ENCODE measurements around the gene CRYGS.

CRYGS gene

DNA sequence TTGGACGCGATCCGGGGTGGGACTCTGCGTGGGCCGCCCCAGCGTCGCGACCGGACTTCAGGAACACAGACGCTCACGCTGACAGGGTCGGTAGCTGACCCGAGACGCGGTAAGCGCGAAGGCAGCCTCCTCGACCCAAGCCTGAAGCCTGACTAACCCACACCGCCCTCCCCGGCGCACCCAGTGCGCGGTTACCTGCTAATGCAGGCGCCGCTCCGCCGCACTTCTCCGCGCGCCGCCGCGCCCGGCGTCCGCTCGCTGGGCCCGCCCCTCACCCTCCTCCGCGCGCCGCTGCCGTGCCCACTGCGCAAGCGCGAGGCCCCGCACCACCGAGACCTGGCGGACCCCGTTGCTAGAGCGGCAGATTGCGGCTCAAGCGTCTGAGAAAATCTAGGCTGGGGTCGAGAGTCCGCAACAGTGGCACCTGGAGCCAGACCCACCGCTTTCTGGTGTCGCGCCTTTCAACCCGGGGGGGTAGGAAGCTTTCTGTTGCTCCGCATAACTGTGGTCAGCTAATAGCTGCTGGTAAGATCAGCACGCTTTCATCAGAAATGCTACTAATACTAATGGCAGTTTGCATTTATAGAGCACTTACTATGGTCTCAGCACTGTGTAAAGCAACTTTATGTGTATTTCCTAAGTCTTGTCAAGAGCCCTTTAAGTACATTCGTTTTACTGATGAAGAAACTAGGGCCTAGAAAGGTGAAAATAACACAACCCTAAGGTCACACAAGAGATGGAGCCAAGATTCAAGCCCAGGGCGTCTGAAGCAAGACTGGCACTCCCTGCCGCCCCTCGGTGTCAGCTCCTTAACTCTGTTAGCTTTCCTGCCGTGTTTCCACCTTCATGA is 23.1 kb upstream of the CRYGS start, which contains the start of gene TBCCD1:
TSS of gene TBCCD1 (minus strand) at position 268 of the 850 bp plus-strand sequence. CDS start 3,010 bp downstream, outside the sequence.
- Histone ChIP-seq H3K4me3 (peak within 1 kb of the TSS; percentile 88), H3K9ac (ENCODE audit: insufficient read length) (peak within 1 kb of the TSS; percentile 92), H3K36me3 (ENCODE audit: insufficient read depth, low read length) (peaks cover 10% of the 10 kb centered on the region), H3K9me3 (ENCODE audit: low read depth, low read length) (no peaks in the 10 kb centered on the region), H3K27ac (peak within 1 kb of the TSS; percentile 58; the same call in 1 of the 2 replicates)
- no peak for TF ChIP-seq EZH2 (IDR thresholded peaks at IDR 0.05)
- TF ChIP-seq FOXP2 (optimal IDR thresholded peaks at IDR 0.05; ENCODE audit: control extremely low read depth, extremely low read length, insufficient read depth): no peak
- peak; percentile 95 for TF ChIP-seq POLR2AphosphoS5 (IDR thresholded peaks at IDR 0.05; ENCODE audit: borderline replicate concordance, low read depth, low read length)
- DNase-seq (ENCODE audit: low read depth, low spot score): peak; percentile 66

DNA sequence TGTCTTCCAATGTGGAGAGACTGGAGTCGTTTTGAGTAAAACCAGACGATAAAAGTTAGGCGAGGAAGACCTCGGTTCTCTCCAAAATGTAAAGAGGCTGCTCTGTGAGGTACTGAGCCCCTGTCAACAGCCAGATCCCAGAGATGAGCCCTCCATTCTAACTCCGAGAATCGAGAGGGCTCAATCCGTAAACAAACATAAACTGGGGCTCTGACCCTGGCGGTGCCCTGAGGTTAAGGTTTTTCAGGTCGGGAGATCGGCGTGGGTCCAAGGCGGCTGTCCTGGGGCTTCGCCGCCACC is 22.5 kb upstream of the CRYGS start:
- DNase-seq (ENCODE audit: low read depth, low spot score): no peak
- Histone ChIP-seq H3K4me3 (peak overlapping the region; percentile 88), H3K9ac (ENCODE audit: insufficient read length) (peak overlapping the region; percentile 92), H3K27ac (peak overlapping the region; percentile 32; the same call in 1 of the 2 replicates), H3K36me3 (ENCODE audit: insufficient read depth, low read length) (peaks cover 11% of the 10 kb centered on the region), H3K9me3 (ENCODE audit: low read depth, low read length) (no peaks in the 10 kb centered on the region)
- TF ChIP-seq POLR2AphosphoS5 (IDR thresholded peaks at IDR 0.05; ENCODE audit: borderline replicate concordance, low read depth, low read length): no peak
- no peak for TF ChIP-seq FOXP2 (optimal IDR thresholded peaks at IDR 0.05; ENCODE audit: control extremely low read depth, extremely low read length, insufficient read depth)
- no peak for TF ChIP-seq EZH2 (IDR thresholded peaks at IDR 0.05)

DNA sequence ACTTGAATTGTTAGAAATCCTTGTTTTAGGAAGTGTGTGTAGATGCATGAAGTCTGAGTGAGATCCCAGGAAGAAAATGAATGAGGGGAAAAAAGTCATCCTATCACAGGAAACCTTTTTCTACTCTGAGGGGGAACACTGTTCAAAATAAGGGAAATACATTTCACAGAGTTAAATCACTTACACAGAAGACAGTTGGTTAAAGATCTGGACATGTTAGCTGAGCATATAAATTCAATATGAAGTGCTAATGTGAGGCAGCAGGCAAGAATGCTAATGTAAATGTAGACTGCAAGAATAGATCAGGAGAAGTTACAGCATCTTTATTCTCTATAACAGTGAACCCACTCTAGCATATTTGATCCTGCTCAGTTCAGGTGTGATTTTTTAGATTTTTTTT is 20.4 kb upstream of the CRYGS start:
- TF ChIP-seq FOXP2 (optimal IDR thresholded peaks at IDR 0.05; ENCODE audit: control extremely low read depth, extremely low read length, insufficient read depth) (no peak), EZH2 (IDR thresholded peaks at IDR 0.05) (no peak), POLR2AphosphoS5 (IDR thresholded peaks at IDR 0.05; ENCODE audit: borderline replicate concordance, low read depth, low read length) (no peak)
- no peaks in the 10 kb centered on the region for H3K9me3 ChIP-seq (ENCODE audit: low read depth, low read length)

DNA sequence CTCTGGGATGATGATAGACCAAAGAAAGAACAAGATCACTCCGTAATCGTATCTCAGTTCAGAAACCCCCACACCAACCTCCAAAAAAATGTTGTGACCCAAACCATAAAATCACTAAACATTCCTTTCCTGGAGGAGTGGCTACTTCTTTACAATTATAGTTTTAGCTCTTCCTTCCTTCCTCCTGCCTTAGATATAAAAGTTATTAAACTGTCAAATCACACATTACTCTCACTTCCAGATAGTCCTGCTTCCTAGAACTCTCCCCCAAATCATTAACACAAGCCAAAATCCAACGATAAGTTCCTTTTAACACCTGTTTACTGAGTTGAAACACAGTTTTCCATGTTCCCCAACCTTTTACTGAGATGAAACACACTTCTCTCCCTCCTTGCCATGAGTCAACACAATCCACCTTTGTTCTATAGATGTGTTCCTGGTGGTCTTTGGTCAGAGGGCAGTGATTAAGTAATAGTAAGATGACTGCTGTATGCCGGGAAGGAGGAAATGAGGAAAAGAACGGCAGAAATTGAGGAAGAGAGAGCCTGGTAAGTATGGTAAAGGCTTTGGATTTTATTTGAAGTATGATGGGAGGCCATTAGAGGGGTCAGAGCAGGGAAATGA is 8.3 kb upstream of the CRYGS start:
- H3K4me3 ChIP-seq: no peak overlapping the region
- H3K9me3 ChIP-seq (ENCODE audit: low read depth, low read length): no peaks in the 10 kb centered on the region
- H3K9ac ChIP-seq (ENCODE audit: insufficient read length): no peak overlapping the region
- peaks cover 67% of the 10 kb centered on the region for H3K36me3 ChIP-seq (ENCODE audit: insufficient read depth, low read length)
- H3K27ac ChIP-seq: peak overlapping the region; percentile 52; the same call in 1 of the 2 replicates
- TF ChIP-seq POLR2AphosphoS5 (IDR thresholded peaks at IDR 0.05; ENCODE audit: borderline replicate concordance, low read depth, low read length) (no peak), FOXP2 (optimal IDR thresholded peaks at IDR 0.05; ENCODE audit: control extremely low read depth, extremely low read length, insufficient read depth) (no peak), EZH2 (IDR thresholded peaks at IDR 0.05) (no peak)
- DNase-seq (ENCODE audit: low read depth, low spot score): no peak

More for the DNA sequence above, 20.4 kb upstream of the CRYGS start:
- Histone ChIP-seq H3K27ac (no peak overlapping the region), H3K9ac (ENCODE audit: insufficient read length) (no peak overlapping the region), H3K4me3 (no peak overlapping the region), H3K36me3 (ENCODE audit: insufficient read depth, low read length) (peaks cover 21% of the 10 kb centered on the region)
- DNase-seq (ENCODE audit: low read depth, low spot score): no peak

DNA sequence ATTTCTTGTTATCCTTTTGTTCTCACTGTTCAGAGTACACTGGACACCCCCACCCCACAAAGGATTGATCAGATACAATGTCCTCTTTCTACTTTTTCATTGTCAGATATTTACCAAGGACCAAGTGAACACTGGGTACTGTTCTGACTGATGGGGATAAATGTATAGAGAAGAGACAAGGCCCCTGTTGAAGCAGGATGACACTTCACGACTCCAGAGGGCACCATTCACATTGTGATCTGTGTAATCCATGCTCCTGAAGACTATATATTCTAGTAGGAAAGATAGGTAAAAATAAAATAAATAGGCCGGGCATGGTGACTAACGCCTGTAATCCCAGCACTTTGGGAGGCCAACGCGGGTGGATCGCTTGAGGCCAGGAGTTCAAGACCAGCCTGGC is 7.2 kb upstream of the CRYGS start:
- TF ChIP-seq EZH2 (IDR thresholded peaks at IDR 0.05) (no peak), POLR2AphosphoS5 (IDR thresholded peaks at IDR 0.05; ENCODE audit: borderline replicate concordance, low read depth, low read length) (no peak), FOXP2 (optimal IDR thresholded peaks at IDR 0.05; ENCODE audit: control extremely low read depth, extremely low read length, insufficient read depth) (no peak)
- no peak overlapping the region for H3K9ac ChIP-seq (ENCODE audit: insufficient read length)
- peaks cover 57% of the 10 kb centered on the region for H3K36me3 ChIP-seq (ENCODE audit: insufficient read depth, low read length)
- no peak for DNase-seq (ENCODE audit: low read depth, low spot score)
- no peak overlapping the region for H3K27ac ChIP-seq
- no peak overlapping the region for H3K4me3 ChIP-seq
- no peaks in the 10 kb centered on the region for H3K9me3 ChIP-seq (ENCODE audit: low read depth, low read length)

DNA sequence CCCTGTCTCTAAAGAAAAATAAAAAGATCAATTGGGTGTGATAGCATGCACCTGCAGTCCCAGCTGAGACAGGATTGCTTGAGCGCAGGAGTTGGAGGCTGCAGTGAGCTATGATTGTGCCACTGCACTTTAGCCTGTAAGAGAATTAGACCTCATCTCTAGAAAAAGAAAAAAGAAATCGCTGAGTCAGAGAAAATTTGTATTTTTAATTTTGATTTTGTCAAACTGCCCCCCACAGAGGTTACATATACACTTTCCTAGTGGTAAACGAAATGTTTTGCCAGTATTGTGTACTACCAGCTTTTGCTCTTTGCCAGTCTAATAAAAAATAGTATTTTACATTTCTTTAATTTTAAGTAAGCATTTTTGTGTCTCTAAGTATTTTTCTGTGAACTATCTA is 5.3 kb upstream of the CRYGS start:
- no peak for DNase-seq (ENCODE audit: low read depth, low spot score)
- Histone ChIP-seq H3K9ac (ENCODE audit: insufficient read length) (no peak overlapping the region), H3K27ac (no peak overlapping the region), H3K36me3 (ENCODE audit: insufficient read depth, low read length) (peaks cover 44% of the 10 kb centered on the region), H3K4me3 (no peak overlapping the region), H3K9me3 (ENCODE audit: low read depth, low read length) (no peaks in the 10 kb centered on the region)
- TF ChIP-seq FOXP2 (optimal IDR thresholded peaks at IDR 0.05; ENCODE audit: control extremely low read depth, extremely low read length, insufficient read depth) (no peak), POLR2AphosphoS5 (IDR thresholded peaks at IDR 0.05; ENCODE audit: borderline replicate concordance, low read depth, low read length) (no peak), EZH2 (IDR thresholded peaks at IDR 0.05) (no peak)

DNA sequence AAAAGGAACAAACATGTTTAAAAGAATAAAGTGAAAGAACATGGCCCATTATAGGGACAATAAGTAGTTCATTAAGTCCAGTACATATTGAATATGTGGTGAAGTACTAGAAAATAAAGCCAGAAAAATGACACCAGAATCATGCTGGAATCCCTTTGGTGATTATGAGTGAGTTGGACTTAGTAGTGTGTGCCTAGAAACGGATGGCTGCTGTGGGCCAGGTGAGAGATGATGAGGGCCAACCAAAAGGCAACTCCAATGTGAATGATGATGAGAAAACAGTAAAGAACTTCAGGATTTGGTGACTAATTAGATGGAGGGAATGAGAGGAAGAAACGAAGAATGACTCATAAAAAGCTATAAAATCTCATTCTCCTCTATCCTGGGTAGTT is 3.3 kb downstream of the CRYGS start:
- no peak for DNase-seq (ENCODE audit: low read depth, low spot score)
- TF ChIP-seq POLR2AphosphoS5 (IDR thresholded peaks at IDR 0.05; ENCODE audit: borderline replicate concordance, low read depth, low read length): no peak
- no peak overlapping the region for H3K27ac ChIP-seq

DNA sequence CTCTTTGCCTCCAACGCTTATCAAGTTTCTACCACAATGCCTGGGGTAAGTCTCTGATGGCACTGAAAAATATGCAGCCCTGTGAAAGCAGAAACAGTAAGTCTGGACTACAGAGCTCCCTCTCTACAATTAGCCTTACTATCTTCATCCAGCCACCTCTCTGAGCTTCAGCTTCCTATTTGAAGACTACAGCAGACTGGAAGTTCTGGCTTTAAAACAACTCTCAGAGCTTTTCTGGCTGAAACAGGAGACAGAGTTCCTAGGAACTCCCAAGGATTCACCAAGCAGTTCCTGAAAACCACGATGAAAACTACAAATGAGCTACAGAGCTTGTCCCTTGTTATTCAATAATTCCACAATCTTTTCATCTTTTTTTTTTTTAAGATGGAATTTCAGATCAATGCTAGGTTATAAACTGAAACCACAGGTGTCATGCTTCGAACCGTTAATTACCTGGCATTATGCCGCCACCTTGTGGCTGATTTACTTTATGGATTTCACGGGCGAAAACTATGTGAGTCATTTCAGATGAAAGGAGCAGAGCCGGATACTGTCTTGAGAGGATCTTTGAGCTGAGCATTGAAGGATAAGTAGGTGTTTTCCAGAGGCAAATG is 3.9 kb downstream of the CRYGS start:
- H3K9ac ChIP-seq (ENCODE audit: insufficient read length): no peak overlapping the region
- H3K9me3 ChIP-seq (ENCODE audit: low read depth, low read length): no peaks in the 10 kb centered on the region
- TF ChIP-seq FOXP2 (optimal IDR thresholded peaks at IDR 0.05; ENCODE audit: control extremely low read depth, extremely low read length, insufficient read depth): no peak
- TF ChIP-seq EZH2 (IDR thresholded peaks at IDR 0.05): no peak
- no peak for TF ChIP-seq POLR2AphosphoS5 (IDR thresholded peaks at IDR 0.05; ENCODE audit: borderline replicate concordance, low read depth, low read length)
- H3K4me3 ChIP-seq: no peak overlapping the region
- H3K36me3 ChIP-seq (ENCODE audit: insufficient read depth, low read length): 0 out of 2 replicates have a peak, but pooled peaks cover 7% of the 10 kb centered on the region
- no peak overlapping the region for H3K27ac ChIP-seq
- peak; percentile 59 for DNase-seq (ENCODE audit: low read depth, low spot score)

More for the DNA sequence above, 3.3 kb downstream of the CRYGS start:
- Histone ChIP-seq H3K36me3 (ENCODE audit: insufficient read depth, low read length) (0 out of 2 replicates have a peak, but pooled peaks cover 7% of the 10 kb centered on the region), H3K9ac (ENCODE audit: insufficient read length) (no peak overlapping the region), H3K4me3 (no peak overlapping the region), H3K9me3 (ENCODE audit: low read depth, low read length) (no peaks in the 10 kb centered on the region)
